HG03558 (cell line): ENCODE measurements around the gene NTNG2.

ENCODE experiments used
- ATAC-seq: cut with Tn5 transposase; IDR thresholded peaks from one replicate; pipeline ENCODE4 v1.9.1; 2021; ENCODE audit warnings: moderate number of reproducible peaks; ENCODE audit not compliant: unreplicated experiment; ENCODE audit errors: extremely low read depth

Gene NTNG2

DNA sequence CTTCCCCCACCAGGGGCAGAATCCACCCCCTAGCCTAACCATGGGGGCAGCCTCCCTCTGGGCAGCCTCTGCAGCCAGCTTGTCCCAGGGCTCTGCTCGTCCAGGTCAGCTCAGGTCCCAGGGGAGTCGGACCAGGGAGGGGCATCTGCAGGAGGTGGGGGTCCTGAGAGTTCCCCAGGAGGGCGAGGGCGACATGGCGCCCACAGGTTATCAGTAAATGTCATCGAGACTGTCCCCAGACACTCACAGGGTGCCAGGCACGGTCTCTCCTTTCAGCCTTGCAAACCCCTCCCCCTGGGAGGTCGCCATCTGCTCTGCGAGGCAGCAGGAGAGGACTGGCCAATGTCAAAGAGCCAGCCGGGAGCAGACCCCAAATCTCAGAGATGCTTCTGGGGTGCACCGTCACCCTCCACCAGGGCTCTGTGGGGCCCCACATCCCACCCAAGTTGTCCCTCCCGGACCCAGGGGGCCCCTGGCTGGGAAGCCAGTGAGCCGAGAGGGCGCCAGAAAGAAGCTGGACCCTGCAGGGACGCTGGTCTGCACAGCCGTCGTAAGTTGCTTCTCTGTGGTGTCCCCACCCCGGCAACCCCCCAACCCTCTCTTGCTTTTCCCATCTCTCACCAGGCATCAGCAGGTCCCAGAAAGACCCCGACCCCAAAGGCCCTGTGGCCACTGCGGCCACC is 69.3 kb downstream of the NTNG2 start:
- no peak for ATAC-seq

GRCh38 chr9:132232522-132232921 is 70.7 kb downstream of the NTNG2 start:
- ATAC-seq: no peak

DNA sequence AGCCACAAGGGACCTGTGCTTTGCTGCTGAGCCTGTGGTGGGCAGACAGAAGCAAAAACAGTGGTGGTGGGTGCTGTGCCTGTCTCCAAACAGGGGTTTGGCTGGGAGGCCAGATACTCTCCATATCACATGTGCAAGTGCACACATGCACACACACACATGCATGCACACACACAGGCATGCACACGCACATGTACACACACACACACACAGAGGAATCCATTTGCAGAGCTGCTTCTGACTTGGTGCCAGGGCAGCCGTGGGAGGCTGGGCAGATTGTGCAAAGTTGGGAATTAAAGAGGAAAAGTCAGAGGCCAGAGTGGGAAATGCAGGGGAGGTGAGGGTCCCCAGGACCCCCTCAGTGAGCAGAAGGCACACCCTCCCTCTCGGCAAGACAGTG is 71.3 kb downstream of the NTNG2 start:
- ATAC-seq: no peak

DNA sequence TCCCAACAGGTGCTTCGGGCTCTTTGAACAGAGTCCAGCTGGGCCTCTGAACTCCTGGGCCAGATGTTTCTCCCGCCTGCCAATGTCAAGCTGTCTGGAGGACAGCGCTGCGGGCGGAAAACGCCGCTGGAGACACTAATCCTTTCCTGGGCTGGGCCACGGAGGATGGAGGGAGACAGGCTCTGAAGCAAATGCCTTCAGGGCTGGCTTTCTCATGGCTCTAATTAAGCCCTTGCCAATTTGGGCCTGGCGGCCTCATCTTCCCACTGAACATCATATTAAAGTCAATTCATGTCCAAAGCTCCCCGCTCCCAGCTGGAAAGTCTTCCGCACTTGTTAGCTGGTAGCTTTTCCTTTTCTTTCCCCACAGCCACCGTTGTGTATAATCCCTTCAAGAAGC is 72.7 kb downstream of the NTNG2 start:
- ATAC-seq: no peak

DNA sequence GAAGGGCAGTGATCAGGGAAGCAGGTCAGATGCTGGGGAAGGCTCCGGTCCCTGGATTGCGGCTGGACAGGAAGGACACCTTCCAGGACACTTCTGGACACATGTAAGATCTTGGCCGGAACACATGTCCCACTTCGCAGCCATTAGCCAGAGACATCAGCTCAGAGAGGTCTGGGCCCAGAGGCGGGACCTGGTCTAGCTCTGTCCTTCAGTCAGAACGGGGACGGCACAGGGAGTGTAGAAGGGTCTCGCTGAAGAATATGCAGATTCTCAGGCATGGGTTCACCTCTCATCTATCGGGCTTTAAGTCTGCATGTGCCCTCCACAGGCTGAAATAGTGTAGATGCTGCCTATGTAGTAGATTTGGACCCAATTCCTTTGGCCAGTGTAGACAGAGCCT is 73.3 kb downstream of the NTNG2 start:
- no peak for ATAC-seq

DNA sequence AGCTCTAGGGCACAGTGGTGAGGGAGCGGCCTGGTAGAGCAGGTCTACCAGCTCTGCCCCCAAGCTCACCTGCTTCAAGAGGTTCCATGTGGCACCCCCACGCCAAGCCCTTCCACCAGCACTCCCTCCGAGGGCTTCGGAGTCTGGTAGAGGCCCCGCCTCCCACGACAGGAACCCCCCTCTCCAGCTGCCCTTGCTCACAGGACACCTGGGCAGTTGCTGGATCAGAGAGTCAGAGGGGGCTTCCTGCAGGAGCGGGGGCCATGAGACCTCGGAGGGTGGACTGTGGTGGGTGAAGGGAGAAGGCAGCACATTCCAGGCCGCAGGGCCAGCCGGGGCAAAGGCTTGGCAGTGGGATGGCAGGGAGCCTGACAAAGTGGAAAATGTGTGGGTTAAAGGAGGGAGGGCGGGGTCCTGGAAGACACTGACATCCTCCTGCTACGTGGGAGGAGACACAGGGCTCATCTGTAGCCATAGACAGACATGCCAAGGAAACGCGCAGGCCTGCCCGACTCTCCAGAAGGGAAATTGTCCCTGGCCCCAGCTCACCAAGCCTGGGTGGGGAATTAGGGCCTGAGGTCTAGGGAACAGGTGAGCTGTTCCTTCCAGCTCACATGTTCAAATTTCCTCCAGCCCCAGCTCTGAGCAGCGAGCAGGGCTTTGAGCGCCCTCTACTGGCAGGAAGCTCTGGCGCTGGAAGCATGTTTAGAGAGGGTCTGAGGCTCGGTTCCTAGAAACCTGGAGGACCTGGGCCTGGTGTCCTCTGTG is 74.2 kb downstream of the NTNG2 start:
- ATAC-seq: no peak

DNA sequence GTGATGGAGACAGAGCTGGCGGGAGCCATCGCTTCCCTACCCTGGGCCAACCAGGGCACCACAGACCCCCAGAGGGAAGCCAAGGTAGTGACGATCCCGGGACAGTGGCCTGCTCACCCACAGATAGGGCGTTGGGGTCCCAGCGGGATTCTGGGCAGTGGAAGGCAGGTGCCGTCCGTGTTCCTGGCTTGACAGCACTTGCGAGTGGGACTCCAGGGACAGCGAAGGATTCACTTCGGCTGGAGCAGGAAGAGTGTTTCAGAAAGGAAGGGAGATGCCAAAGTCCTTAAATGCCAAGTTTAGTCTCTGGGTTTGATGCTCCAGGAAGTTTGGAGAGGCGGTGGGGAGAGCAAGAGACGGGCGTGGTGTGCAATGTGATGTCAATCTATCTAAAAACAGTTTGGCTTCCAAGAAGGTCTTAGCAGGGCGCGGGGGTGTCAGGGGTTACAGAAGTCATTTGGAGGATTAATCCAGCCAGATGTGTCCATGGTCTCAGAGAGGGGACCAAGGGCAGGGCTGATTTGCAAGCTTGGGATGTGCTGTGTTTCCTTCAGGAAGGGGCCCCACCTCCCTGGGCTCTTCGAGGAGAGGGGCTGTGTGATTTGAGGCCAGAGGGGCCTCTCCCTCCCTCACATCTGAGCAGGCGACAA is 74.9 kb downstream of the NTNG2 start:
- ATAC-seq: no peak

- no peak for ATAC-seq
Observed at GRCh38 chr9:132237481-132237880, 75.6 kb downstream of the NTNG2 start.

DNA sequence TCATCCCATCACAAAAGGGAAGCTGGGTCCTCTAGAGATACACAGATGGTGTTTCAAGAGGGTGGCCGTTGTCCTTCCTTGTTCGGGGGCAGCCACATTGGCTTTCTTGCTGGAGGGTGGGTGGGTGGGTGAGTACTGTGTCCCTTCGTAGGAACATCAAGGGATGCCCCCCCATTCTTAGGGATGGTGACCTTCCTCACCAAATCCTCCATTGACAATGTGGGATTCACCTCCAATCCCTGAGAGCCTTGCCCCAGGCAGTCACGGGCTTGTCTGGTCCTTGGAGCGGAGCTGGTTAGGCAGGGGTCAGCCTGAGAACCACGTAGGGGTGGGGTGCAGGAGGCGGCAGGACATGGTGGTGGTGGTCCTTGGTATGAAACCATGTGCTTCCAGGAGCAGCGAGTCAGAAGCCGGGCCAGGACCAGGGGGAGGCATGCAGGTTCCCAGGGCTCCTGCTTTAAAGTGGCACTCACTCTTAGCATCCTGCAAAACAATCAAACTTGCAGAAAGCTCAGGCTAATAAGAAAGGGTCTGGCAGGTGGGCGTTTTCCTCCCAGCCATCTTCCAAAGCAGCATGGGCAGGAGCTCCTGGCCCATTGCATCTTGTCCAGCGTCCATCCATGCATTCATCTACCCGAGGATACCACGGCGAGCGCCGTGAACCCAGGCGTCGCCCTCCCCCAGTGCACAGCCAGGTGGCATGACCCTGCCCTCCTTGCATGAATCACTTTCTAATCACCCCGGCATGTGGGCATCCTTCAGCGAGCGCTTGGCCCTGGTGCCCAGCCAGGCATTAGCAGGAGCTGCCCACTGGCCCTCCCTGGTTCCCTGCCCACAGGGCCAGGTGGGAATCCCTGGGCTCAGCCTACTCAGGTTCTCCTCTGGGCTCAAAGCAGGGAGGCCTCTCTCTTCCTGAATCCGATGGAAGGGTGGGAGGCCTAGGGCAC is 76.4 kb downstream of the NTNG2 start:
- no peak for ATAC-seq

DNA sequence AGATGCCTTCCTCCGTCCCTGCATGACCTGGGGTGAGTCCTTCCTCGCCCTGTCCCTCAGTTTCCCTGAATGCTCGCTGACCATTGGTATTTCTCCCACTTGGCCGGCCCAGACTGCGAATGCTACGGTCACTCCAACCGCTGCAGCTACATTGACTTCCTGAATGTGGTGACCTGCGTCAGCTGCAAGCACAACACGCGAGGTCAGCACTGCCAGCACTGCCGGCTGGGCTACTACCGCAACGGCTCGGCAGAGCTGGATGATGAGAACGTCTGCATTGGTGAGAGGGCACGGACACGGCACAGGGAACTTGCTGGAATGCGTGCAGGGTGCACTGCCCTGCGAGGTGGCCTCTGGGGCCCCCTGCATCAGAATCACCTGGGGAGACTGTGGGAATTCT is 77.1 kb downstream of the NTNG2 start:
- ATAC-seq: no peak

GRCh38 chr9:132239518-132239917 is 77.7 kb downstream of the NTNG2 start:
- no peak for ATAC-seq

DNA sequence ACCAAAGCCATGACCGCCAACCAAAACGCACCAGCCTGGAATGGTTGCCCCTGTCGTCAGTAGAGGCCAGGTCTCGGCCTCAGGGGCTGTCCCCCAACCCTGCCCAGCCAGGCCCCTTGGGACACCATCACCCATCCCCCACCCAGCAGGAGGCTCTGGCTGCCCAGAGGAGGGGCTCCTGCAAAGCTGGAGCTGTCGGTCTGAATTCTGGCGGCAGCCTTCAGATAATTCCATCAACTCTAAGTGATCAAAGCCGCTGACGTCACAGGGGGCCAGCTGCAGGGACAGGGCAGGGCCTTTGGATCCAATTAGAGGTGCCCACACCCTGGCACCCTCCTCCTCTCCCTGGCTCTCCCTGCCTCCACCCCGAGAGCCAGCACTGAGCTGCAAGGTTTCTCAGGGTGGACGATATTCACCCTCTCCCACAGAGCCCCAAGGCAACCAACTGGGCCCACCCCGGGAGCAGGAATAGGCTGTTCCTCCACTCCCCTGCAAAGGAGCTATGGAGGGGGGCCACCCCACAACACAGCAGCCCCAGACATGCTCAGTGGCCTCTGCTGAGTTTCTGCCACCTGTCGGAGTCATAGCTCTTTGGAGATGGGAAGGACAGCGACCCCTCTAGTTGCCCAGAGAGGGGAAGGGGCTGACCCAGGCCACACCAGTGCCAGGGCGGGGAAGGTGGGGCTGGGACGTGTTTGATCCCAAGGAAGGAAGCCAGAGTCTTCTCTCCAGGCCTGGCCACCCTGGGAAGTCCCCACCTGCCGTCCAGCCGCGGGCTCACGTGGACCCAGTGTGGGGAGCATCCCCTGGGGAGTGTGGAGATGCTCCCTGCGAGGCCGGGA is 78.4 kb downstream of the NTNG2 start:
- ATAC-seq: no peak

- no peak for ATAC-seq
Observed at GRCh38 chr9:132240841-132241482, 79.1 kb downstream of the NTNG2 start.

- ATAC-seq: no peak
Observed at GRCh38 chr9:132241483-132241839, 79.6 kb downstream of the NTNG2 start.

GRCh38 chr9:132241840-132242620 is 80.2 kb downstream of the NTNG2 start:
- ATAC-seq: no peak

GRCh38 chr9:132242621-132243155 is 80.8 kb downstream of the NTNG2 start:
- ATAC-seq: no peak

GRCh38 chr9:132243156-132244074 is 81.6 kb downstream of the NTNG2 start:
- no peak for ATAC-seq
